ENCODE measurements around the gene RARS1.
"Not testable (repeated sequence)": the region's sequence is repeated elsewhere in the genome, so short reads cannot be mapped to it uniquely, and the experiment has no call there.

RARS1 gene

GRCh38 chr5:168531987-168532864, 46.0 kb downstream of the RARS1 start:
- no peak for DNase-seq (ENCODE audit: low read depth, low spot score)
- POLR2A ChIA-PET: no interaction called here

DNA sequence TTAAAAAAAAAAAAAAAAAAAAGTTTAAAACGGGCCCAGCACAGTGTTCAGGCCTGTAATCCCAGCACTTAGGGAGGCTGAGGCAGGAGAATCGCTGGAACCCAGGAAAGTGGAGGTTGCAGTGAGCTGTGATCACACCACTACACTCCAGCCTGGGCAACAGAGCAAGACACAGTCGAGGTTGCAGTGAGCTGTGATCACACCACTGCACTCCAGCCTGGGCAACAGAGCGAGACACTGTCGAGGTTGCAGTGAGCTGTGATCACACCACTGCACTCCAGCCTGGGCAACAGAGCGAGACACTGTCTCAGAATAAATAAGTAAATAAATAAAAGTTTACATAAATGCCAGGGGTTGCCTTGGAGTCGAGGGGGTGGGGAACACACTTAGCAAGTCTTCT, 48.1 kb downstream of the RARS1 start:
- CTCF ChIA-PET: interaction anchor here (1.0 kb wide), 1 partner anchor 264 kb away, joined by 3 read pairs; no protein-coding TSS in a partner anchor
- POLR2A ChIA-PET; H3K4me3 ChIP-seq (ENCODE audit: low read depth, low read length); DNase-seq (ENCODE audit: low read depth, low spot score): not testable (repeated sequence)

More at GRCh38 chr5:168531987-168532864, 46.0 kb downstream of the RARS1 start:
- H3K4me3 ChIP-seq (ENCODE audit: low read depth, low read length): no peak overlapping the region
- CTCF ChIA-PET: interaction anchor here (0.8 kb wide), 1 partner anchor 14 kb away, joined by 3 read pairs; no protein-coding TSS in a partner anchor
- TF ChIP-seq CTCF (IDR thresholded peaks at IDR 0.05; ENCODE audit: insufficient read depth, low read length, missing control alignments): no peak

DNA sequence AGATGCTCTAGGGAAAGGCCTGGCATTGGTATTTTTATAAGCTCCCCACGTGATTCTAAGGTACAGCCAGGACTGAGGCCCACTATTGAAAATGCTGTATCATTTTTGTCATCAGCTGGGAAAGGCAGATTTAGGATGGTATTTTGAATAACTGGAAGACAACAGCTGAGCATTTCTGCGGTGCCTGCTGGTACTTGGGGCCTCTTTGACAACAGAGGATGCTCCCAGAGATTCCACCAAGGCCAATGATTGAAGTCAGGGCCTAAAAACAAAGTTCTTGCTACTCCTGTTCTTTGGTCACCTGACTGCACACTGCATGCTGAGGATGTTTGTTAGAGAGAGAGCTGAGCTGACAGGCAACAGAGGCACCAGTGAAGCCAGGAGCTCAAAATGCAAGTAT, 50.9 kb downstream of the RARS1 start:
- H3K4me3 ChIP-seq (ENCODE audit: low read depth, low read length): no peak overlapping the region
- ChIA-PET CTCF (no interaction called here), POLR2A (interaction anchor here (1.1 kb wide), 1 partner anchor 50 kb away, joined by 4 read pairs; no protein-coding TSS in a partner anchor)
- TF ChIP-seq CTCF (IDR thresholded peaks at IDR 0.05; ENCODE audit: insufficient read depth, low read length, missing control alignments): no peak
- no peak for DNase-seq (ENCODE audit: low read depth, low spot score)

DNA sequence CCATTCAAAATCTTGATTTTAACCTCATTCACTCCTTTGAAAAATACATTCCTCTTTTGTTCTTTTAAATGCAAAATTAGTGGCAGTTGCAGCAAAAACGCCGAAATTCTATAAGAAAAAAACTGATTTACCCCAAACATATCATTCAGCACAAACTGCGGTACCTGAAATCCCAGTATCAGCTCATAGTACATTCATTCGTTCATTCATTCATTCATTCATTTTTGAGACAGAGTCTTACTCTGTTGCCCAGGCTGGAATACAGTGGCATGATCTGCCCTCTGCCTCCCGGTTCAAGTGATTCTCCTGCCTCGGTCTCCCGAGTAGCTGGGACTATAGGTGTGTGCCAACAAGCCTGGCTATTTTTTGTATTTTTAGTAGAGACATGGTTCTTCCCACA, 63.3 kb downstream of the RARS1 start:
- no peak overlapping the region for H3K4me3 ChIP-seq (ENCODE audit: low read depth, low read length)
- CTCF ChIA-PET: interaction anchor here (0.7 kb wide), 1 partner anchor 1424 kb away, joined by 3 read pairs; no protein-coding TSS in a partner anchor
- TF ChIP-seq CTCF (IDR thresholded peaks at IDR 0.05; ENCODE audit: insufficient read depth, low read length, missing control alignments): no peak
- DNase-seq (ENCODE audit: low read depth, low spot score): no peak
- POLR2A ChIA-PET: no interaction called here

DNA sequence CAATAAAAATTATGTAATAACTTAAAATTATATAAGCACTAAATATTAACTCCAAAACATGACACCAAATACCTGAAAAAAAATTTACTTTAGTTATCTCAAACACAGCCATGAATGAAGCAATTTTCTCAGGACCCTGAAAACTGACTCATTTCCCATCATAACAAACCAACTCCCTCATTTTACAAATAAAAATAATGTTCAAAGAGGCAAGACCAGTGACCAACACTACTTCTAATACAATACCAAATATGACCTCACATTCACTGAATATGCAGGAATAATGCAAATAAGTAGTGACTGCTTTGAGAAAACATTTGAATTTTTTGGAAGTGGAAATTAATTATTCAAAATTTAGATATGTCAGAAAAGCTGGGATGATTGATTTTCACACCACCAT, 64.4 kb downstream of the RARS1 start:
- POLR2A ChIA-PET: no interaction called here
- no peak for TF ChIP-seq CTCF (IDR thresholded peaks at IDR 0.05; ENCODE audit: insufficient read depth, low read length, missing control alignments)
- CTCF ChIA-PET: no interaction called here
- no peak overlapping the region for H3K4me3 ChIP-seq (ENCODE audit: low read depth, low read length)
- DNase-seq (ENCODE audit: low read depth, low spot score): no peak

DNA sequence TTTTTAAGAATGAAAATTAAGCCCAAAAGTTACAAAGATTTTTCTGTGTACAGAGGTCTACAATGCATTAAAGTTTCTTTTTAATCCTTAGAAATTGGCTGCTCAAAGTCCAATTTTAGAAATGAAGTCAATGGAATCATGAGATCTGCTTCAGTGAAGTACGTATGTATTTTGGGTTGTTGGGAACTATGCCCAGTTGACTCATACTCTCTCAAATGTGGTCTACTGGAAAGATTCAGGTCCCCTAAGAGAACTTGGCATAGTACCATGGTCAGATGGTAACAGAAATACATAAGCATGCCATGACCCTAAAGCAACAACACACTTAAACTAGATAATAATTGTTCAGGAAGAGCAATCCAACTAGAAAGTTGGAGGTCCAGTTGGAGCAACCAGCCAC, 65.9 kb downstream of the RARS1 start:
- ChIA-PET POLR2A (no interaction called here), CTCF (interaction anchor here (1.3 kb wide), 1 partner anchor 66 kb away, joined by 3 read pairs; the partner anchor contains the start of gene RARS1)
- H3K4me3 ChIP-seq (ENCODE audit: low read depth, low read length): no peak overlapping the region
- DNase-seq (ENCODE audit: low read depth, low spot score): peak; percentile 92
- TF ChIP-seq CTCF (IDR thresholded peaks at IDR 0.05; ENCODE audit: insufficient read depth, low read length, missing control alignments): no peak
